IPS-18c (cell line): ENCODE data around the gene PLEKHG5.
"Not testable (repeated sequence)": the region's sequence is repeated elsewhere in the genome, so short reads cannot be mapped to it uniquely, and the experiment has no call there.

Source experiments
- H3K4me3 ChIP-seq: 2 replicates; pipeline ENCODE4 v1.7.0; 2013; ENCODE audit warnings: low read depth, mild to moderate bottlenecking, low read length, moderate library complexity; ENCODE audit not compliant: insufficient read depth
- H3K9me3 ChIP-seq: one replicate; pipeline ENCODE4 v1.6.1; 2013; ENCODE audit warnings: mild to moderate bottlenecking, low read length, moderate library complexity; ENCODE audit not compliant: control insufficient read depth, insufficient read depth

PLEKHG5 gene

DNA sequence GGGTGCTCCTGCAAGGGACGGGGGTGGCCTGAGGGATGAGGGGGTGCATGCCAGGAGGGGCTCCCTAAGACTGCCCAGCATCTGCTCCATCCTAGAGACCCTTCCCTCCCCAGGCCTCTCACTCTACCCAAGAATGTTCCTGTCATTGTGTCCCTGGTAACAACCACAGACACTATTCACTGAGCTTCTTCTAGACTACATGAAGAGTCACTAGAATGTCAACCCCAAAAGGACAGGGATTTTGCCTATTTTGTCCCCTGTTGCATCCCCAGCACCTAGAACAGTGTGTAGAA is 28.4 kb downstream of the PLEKHG5 start:
- Histone ChIP-seq H3K9me3 (peaks cover 2% of the 10 kb centered on the region), H3K4me3 (no peak overlapping the region)

DNA sequence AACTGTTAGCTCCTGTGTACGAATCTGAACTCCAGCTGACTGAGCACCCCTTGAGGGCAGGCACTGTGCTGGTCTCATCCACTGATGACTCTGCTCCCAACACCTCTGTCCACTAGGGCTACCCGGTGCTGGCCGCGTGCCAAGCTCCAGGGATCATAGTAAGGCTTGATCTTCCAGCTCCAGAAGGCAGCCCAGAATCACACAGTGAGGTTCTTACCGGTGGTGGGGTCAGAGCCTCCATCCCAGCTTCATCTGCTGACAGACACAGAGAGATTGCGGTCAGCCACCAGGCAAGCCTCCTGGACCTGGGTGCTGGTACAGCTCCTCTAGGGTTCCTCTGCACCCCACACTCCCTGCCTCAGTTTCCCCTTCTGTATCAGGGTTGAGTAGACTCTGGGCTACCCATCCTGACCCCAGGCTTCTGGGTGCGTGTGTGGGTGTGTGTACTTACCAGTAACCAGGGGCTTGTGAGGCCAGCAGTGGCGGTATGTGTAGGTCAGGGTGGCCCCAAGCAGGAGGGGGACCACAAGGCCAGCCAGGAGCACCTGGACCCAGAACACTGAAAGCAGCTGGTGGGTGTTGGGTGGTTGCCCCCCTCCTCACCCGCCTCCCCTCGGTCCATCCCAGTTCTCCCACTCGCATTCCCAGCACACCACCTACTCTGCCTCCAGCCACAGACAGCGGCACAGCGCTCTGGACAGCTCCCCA is 28.9 kb downstream of the PLEKHG5 start:
- Histone ChIP-seq H3K9me3 (peaks cover 2% of the 10 kb centered on the region), H3K4me3 (no peak overlapping the region)

DNA sequence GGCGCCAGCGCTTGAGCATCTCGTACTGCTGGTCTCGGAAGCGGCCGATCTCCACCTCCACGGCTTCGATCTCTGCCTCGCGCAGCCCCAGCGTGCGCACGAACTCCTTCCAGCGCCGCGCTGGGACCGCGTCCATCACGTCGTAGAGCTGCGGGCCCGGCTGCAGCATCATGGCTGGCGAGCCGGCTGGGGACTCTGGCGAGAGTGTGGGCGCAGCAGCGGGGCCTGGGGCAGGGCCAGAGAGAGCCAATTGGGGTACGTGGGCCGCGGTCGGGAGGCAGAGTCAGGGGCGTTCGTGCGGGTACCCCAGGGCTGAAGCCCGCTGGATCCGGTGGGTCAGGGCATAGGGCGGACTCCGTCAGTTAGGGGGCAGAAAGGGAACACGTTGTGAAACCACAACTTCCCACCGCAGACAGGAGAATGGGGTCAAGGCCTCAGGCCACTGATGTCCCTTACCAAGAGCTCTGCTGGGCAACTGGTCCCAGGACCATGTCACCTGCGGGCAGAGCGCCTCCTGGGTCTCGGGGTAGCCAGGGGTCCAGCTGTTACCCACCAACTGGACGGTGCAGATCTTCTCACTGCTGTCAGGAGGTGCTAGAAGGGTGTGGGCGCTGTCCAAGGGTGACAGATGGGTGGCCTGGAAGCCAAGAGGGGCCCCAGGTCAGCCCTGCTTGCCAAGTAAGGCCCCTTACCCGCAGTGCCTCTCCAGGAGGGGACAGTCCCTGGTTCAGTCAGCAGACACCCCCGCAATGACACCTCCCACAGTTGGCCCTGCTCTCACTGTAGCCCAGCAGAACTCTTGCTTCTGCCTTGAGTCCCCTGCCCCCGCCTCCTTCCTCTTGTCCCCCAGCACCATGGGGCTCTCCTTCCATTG is 29.7 kb downstream of the PLEKHG5 start:
- Histone ChIP-seq H3K9me3 (peaks cover 2% of the 10 kb centered on the region), H3K4me3 (no peak overlapping the region)

DNA sequence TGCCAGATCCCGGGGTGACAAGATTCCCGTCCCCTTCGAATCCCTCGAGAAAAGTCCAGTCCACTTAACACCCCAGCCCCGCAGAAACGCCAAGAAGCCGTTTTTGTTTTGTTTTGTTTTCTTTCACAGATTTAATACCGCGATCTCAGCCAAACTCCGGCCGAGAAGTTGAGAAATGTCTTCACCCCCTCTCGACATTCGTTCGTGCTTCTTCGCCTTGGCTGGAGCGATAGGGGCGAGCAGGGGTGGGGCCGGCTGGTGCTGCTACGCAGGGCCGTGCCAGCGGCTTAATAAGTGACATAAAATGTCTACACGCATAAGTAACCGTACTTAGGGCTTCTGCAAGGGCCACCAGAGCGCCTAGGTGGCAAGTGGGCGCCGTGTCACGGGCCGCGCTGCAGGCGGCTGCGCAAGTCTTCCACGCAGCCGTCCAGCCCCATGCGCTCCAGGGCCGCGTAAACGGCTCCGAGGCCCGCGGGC is 30.4 kb downstream of the PLEKHG5 start:
- Histone ChIP-seq H3K9me3 (peaks cover 2% of the 10 kb centered on the region), H3K4me3 (no peak overlapping the region)

DNA sequence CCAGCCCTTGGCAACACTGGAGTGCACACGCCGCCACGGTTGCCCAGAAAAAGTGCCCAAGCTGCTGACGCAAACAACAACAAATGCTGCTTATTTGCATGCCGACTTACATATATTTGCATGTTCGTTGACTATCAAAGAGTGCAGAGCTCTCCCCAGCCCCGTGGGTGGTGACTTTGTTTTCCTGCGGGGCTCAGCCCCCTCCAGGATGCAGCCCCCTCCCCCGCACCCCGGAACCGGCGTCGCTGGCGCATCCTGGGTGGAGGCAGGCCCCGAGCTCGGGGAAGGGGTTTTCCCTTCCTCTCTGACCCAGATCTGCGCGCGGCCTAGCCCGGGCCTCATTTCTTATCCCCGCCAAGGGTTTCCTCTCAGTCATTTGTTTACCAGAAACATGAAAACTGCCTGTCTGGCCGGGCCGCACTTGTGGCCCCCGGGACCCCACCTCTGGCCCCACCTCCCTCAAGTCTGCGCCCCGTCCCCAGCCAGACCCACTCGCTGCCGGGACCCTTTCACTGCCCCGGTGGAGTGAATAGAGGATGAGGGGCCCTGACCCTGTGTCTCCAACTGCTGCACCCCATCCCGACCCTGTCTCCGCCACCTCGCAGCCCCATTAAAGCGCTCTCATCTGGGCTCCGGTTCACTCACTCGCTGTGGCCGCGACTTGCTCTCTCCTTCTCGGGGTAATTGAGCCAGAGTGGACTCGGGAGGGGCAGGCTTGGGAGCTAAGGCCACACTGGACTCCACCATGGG is 31.0 kb downstream of the PLEKHG5 start:
- peak overlapping the region; percentile 28; the same call in 1 of the 2 replicates for H3K4me3 ChIP-seq
- H3K9me3 ChIP-seq, result no peaks in the 10 kb centered on the region

DNA sequence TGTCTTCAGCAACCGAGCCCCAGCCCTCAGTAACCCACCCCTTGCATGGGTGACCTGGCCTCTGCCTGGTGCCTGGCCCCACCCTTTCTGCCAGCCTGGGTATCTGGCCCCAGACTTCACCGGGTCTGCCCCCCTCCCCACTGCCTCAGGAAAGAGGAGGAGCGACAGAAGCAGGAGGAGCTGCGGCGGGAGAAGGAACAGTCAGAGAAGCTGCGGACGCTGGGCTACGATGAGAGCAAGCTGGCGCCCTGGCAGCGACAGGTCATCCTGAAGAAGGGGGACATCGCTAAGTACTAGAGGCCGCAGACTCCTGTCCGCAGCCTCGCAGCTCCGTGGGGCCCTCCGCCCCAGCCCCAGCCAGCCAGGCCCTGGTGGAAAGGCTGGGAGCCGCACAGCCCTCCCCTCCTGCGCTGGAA is 31.6 kb downstream of the PLEKHG5 start:
- Histone ChIP-seq H3K9me3 (no peaks in the 10 kb centered on the region), H3K4me3 (peak overlapping the region; percentile 28; the same call in 1 of the 2 replicates)

DNA sequence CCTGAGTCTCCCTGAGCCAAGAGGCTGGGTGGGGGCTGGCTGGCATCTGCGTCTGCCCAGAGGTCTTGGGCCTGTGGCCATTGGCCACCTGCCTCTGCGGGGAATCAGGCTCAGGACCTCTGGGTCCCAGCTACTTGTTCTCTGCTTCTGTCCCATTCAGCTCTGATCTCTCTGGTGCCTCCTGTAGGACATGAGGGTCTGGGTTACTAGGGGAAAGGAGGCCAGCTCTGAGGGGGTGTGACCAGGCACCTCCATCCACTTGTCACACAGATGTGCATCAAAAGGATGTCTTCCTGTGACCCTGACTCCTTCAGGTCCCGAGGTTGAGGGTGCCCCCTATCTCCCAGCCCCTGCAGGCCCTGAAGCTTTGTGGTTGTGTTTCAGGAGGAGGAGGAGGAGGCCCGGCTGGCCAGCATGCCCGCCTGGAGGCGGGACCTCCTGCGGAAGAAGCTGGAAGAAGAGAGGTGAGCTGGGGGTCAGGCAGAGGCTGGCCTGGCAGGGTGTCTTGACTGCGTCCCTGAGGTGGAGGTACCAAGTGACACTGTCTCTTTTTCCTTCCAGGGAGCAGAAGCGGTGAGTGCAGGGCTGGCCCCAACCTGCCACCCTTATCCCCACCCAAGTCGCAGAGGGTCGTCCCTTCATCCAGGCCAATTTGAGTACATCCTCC is 34.5 kb downstream of the PLEKHG5 start:
- Histone ChIP-seq H3K9me3 (no peaks in the 10 kb centered on the region), H3K4me3 (no peak overlapping the region)

DNA sequence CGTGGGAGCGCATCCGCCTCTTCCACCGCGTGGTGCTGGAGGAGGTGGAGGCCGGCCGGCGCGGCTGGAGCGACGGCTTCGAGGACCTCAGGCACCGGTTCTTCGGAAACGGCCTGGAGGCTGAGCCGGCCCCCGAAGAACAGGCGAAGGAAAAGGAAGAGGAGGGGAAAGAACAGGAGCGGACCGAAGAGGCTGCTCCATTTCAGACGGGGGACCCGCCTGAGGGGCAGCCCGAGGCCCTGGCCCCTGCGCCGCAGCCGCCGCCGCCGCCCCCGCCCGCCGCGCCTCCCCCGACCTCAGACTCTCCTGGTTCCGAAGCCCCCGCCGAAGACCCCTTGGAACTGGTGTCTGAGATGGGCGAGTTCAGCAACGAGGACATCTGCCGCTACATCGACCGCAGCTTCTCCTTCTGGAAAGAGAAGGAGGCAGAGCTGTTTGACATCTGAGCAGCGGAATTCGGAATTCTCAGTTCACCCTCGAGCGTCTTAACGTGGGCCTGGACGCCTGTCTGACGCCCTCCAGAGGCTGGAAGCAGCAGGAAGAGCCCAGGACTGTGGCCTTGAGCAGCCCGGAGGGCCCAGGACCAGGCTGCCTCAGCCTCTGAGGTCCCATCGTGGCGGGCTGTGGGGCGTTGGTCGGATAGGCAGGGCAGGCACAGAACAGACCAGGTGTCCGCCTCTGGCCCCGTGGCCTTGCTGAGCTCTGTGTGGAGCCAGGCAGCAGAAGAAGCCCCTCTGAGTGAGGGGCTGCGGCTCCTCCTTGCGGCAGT is 35.5 kb downstream of the PLEKHG5 start:
- not testable (repeated sequence) for H3K4me3 ChIP-seq, H3K9me3 ChIP-seq

DNA sequence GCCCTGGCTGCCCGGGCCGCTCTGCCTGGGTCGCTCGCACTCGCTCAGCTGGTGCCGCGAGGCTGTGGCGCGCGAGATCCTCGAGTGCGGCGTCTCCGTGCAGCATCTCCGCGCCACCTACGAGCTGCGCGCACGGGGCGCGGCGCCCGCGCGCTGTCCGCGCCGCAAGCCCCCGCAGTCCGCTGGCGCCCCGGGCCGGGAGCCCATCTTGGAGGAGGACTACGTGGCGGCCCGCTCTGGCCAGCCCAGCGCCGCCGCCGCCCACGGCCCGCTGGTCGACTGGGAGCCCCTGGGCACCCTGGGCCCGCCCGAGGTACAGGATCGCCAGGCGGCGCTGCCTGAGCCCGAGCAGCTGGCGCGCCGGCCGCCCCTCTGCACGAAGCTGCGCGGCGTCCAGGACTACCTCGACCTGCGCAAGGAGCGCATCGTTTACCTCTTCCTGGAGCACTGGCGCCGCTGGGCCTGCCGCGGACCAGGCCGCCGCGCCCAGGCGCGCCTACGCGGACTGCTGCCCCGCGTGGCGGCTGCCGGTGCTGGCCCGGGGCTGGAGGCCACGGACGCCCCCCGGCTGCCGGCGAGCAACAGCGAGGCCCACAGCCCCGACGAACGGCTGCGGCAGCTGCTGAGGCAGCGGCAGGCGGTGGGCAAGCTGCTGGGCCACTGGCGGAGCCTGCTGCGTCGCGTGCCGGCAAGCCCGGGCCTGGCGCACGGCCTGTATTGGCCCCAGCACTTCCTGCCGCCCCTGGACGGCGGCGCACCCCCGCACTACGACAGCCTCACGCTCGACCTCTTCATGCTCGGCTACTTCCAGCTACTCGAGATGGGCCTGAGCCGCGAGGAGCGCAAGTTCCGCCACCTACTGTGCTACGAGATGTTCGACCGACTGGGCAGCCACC is 36.4 kb downstream of the PLEKHG5 start:
- Histone ChIP-seq H3K4me3 (no peak overlapping the region; the same call in 1 of the 2 replicates), H3K9me3 (no peaks in the 10 kb centered on the region)

DNA sequence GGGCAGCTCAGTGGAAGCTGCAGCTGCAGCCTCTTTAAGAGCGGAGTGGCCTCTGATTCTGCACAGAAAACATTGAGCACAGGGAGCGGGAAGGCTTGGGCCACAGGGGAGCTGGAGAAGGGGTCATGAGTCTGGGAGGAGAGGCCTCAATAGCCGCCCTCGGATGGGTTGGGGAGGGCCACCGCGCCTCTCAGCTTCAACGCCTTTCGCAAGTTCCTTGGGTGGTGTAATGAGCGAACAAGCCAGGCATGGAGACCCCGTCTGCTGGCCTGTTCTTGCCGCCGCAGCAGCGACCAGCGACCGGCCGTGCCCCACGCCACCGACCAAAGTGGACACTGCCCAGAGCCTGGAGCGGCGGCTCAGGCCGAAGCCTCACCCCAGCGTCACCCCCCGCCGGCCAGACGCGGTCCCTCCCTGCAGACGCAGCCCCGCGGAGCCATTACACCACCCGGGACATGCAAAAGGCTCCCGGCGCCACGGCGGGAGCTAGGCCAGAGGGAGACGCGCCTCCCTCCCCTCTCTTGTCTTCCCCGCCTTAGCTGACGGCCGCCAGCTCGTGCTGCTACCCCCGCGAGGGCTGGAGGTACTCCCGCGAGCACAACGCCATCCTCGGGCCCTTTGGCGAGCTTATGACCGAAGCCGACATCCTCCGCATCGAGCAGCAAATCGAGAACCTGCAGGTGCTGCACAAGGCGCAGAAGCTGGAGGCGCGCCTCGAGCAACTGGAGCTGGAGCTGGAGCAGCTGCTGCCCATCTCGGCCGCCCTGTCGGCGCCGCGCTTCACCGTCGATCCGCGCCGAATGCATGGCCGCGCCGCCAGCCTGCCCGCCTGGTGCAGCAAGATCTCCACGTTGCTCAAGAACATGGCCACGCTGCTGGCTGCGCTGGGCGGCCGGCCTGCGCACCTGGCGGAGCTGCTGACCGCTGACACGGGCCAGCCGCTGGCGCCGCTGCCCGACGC is 37.3 kb downstream of the PLEKHG5 start:
- not testable (repeated sequence) for H3K4me3 ChIP-seq, H3K9me3 ChIP-seq

DNA sequence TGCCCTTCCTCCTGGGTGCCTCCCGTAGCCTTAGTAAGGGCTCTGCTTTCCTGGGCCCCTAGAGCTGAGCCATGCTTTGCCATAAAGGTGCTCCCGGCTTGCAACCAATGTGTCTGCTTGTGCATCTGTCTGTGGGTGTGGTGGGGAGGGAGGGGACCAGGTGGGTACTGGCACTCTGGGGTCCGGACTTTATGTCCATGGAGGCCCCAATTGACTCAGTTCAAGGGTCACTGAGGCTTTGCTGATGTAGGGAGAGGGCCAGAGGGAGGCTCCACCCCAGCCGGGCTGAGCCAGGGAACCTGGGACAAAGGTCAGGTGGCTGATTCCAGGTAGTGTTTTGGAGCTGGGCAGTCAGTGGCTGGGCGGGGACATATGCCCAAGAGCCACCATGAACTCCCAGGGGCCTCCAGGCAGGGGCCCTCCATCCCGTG is 40.5 kb downstream of the PLEKHG5 start:
- H3K4me3 ChIP-seq, result no peak overlapping the region
- H3K9me3 ChIP-seq, result no peaks in the 10 kb centered on the region

DNA sequence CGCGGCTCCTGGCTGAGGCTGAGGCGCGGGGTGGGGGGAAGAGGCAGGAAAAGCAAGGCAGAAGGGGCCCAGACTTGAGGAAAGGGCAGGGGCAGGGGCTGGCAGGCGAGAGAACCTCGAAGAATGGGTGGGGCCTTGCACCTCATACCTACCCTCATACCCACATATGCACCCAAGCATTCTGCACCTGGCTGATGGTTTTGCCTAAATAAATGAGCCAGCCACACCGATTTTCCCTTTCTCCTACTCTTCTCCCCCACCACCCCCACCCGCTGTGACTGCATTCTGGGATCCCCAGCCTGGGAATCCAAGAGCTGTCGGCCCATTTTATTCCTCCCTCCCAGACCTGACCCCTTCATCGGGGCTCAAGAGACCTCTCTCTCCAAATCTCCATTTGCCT is 41.0 kb downstream of the PLEKHG5 start:
- not testable (repeated sequence) for H3K4me3 ChIP-seq

DNA sequence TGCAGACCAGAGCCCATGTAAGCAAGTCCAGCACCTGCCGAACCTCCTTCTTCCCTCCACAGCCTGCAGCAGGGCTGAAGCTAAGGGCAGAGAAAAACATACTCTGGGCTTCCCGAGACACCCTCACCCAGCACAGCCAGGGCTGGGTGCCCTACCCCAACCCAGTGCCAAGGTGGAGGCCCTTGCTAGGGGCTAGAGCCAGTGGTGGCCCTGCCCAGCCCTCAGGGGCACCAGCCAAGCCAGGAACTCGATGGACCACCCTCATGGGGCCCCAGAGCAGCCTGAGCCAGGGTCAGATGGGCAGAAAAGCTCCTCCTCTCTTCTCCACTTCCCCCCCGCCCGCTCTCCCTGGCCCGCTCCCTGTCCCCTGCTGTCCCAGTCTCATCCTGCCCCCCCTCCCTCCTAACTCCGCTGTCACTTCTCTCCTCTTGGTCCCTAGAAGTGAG is 41.4 kb downstream of the PLEKHG5 start:
- Histone ChIP-seq H3K9me3 (no peaks in the 10 kb centered on the region), H3K4me3 (no peak overlapping the region)

More for the DNA sequence above, 41.0 kb downstream of the PLEKHG5 start:
- not testable (repeated sequence) for H3K9me3 ChIP-seq

DNA sequence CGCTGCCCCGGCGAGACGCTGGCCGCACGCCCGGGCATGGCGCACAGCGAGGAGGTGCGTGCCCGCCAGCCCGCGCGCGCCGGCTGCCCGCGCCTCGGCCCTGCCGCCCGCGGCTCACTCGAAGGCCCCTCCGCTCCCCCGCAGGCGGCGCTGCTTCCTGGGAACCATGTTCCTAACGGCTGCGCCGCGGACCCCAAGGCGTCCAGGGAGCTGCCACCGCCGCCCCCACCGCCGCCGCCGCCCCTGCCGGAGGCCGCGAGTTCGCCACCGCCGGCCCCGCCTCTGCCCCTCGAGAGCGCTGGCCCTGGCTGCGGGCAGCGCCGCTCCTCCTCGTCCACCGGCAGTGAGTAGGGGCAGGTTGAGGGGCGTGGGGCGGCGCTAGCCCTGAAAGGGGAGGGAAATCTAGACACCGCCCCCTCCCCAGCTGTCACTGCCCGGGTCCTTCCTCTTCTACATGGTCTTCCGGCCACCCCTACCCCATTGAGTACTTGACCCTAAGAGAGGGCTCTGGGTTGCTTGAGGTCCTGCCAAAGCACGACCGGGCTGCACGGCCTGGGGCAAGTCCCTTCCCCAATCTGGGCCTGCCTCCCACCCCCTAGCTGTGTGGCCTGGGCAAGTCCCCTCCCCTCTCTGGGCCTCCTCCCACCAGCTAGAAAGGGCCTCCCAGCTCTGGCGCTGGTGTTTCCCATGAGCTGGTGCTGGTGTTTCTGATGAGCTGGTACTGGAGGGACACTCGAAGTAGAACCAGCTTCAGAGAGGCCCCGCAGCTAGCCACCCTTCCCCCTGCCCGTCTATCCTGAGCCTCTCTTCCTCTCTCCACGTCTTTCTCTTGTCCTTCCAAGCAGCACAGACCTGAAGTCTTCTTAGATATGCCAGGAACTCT is 42.5 kb downstream of the PLEKHG5 start:
- H3K4me3 ChIP-seq, result peak overlapping the region; percentile 60; the same call in 1 of the 2 replicates
- no peaks in the 10 kb centered on the region for H3K9me3 ChIP-seq
